Measurements from ENCODE around the gene NRAP.

DNA sequence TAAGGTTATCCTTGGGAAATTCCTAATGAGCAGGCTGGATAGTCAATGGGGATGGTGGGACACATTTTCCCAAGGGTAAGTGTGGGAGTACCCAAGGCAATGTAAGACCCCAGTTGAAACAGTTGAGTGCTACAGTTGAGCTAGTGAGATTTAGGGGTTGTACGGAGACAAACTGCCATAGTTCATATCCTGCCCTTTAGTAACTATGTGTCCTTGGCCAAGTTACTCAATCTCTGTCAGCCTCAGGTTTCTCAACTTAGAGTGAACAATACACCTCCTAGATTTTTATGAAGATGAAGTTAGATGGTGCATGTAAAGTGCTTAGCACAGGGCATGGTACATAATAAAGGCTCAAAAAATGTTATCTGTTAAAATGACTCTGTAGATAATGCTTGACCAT lies 90.5 kb downstream of the NRAP start:
- TF ChIP-seq, protein P1, sequence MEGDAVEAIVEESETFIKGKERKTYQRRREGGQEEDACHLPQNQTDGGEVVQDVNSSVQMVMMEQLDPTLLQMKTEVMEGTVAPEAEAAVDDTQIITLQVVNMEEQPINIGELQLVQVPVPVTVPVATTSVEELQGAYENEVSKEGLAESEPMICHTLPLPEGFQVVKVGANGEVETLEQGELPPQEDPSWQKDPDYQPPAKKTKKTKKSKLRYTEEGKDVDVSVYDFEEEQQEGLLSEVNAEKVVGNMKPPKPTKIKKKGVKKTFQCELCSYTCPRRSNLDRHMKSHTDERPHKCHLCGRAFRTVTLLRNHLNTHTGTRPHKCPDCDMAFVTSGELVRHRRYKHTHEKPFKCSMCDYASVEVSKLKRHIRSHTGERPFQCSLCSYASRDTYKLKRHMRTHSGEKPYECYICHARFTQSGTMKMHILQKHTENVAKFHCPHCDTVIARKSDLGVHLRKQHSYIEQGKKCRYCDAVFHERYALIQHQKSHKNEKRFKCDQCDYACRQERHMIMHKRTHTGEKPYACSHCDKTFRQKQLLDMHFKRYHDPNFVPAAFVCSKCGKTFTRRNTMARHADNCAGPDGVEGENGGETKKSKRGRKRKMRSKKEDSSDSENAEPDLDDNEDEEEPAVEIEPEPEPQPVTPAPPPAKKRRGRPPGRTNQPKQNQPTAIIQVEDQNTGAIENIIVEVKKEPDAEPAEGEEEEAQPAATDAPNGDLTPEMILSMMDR (IDR thresholded peaks at IDR 0.05; ENCODE audit: extremely low read depth in 1 of 2, insufficient read depth in 1 of 2, low read depth in 1 of 2, low read length in 2 of 2): no peak
- no peak for TF ChIP-seq POLR2AphosphoS5 (IDR thresholded peaks at IDR 0.05; ENCODE audit: insufficient read depth, low read depth, low read length)
- TF ChIP-seq, protein P2, sequence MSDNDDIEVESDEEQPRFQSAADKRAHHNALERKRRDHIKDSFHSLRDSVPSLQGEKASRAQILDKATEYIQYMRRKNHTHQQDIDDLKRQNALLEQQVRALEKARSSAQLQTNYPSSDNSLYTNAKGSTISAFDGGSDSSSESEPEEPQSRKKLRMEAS (IDR thresholded peaks at IDR 0.05; ENCODE audit: insufficient read depth, insufficient read length): no peak

Data from endothelial cell of umbilical vein (primary cell).